ENCODE data around the gene NRSN2. TPM values are rescaled to one million over a fixed set of nuclear protein-coding genes. Genes with fewer than 3 reads are reported as not detected.
"Not testable (repeated sequence)": the region's sequence is repeated elsewhere in the genome, so short reads cannot be mapped to it uniquely, and the experiment has no call there.

Gene NRSN2
- total RNA-seq, 1 experiment from 2014 or later: 111 TPM

DNA sequence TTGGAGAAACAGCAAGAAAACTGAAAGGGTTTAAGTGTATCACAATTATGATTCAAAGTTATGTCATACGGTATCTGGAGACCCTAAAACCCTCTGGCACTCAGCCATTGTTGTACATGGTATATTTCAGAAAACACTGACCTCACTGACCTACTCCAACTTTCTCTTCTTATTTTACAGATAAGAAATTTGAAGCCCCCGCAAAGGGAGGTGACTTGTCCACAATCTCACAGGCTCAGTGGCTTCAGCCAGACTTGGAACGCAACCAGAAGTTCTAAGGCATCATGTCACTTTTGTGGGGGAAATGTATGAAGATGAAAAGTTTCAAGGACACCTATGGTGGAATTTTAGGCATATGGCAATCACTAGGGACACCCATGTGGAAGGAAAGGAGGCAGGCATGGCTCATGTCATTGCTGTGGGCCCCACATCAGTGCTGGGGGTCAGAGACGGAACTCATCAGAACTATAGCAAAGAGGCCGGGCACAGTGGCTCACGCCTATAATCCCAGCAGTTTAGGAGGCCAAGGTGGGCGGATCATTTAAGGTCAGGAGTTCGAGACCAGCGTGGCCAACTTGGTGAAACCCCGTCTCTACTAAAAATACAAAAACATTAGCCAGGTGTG, 28.5 kb downstream of the NRSN2 start:
- DNase-seq (ENCODE audit: low read depth): no peak

DNA sequence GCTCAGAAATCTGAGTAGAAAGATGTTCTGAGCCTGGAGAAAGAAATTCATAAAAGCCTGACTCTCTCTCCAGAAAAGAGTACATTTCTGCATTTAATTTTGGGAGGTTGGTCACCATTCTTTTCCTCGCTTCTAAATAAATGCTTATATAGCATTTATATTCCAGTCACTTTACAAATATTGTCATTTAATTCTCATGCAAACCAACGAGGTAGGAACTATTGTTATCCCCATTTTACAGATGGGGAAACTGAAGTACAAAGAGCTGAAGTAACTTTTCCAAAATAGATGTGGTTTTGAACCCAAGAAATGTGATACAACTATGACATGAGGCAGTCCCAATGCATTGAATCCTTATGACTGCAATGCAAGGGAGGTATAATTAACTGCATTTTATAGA, 29.2 kb downstream of the NRSN2 start:
- no peak for DNase-seq (ENCODE audit: low read depth)

DNA sequence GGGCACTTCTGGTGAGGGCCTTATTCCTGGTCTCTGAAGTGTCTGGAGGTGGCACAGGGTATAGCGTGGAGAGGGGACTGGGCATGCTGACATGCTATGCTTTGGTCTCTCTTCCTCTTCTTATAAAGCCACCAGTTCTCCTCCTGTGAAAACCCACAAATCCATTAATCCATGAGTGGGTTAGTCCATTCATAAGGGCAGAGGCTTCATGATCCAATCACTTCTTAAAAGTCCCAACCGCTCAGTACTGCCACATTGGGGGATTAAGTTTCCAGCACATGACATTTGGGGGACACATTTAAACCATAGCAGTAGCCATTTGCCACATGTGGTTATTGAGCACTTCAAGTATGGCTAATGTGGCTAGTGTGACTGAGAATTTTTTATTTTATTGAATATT, 29.8 kb downstream of the NRSN2 start:
- DNase-seq (ENCODE audit: low read depth): no peak

DNA sequence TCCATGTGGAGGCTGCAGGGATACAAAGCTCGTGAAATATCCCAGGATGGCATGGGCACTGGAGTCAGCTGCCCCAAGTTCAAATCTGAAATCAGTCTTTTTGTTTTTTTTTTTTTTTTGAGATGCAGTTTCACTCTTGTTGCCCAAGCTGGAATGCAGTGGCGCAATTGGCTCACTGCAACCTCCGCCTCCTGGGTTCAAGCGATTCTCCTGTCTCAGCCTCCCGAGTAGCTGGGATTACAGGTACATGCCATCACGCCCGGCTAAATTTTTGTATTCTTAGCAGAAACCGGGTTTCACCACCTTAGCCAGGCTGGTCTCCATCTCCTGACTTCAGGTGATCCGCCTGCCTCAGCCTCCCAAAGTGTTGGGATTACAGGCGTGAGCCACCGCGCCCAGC, 30.7 kb downstream of the NRSN2 start:
- DNase-seq (ENCODE audit: low read depth): not testable (repeated sequence)

DNA sequence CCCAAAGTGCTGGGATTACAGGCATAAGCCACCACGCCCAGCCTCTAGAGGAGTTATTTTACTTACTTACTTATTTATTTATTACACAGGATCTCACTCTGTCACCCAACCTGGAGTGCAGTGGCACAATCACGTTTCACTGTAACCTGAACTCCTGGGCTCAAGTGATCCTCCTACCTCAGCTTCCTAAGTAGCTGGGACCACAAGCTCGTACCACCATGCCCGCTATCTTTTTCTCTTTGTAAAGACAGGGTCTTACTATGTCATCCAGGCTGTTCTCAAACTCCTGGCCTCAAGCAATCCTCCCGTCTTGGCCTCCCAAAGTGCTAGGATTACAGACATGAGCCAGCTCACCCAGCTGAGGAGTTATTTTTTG, 32.0 kb downstream of the NRSN2 start:
- no peak for DNase-seq (ENCODE audit: low read depth)

DNA sequence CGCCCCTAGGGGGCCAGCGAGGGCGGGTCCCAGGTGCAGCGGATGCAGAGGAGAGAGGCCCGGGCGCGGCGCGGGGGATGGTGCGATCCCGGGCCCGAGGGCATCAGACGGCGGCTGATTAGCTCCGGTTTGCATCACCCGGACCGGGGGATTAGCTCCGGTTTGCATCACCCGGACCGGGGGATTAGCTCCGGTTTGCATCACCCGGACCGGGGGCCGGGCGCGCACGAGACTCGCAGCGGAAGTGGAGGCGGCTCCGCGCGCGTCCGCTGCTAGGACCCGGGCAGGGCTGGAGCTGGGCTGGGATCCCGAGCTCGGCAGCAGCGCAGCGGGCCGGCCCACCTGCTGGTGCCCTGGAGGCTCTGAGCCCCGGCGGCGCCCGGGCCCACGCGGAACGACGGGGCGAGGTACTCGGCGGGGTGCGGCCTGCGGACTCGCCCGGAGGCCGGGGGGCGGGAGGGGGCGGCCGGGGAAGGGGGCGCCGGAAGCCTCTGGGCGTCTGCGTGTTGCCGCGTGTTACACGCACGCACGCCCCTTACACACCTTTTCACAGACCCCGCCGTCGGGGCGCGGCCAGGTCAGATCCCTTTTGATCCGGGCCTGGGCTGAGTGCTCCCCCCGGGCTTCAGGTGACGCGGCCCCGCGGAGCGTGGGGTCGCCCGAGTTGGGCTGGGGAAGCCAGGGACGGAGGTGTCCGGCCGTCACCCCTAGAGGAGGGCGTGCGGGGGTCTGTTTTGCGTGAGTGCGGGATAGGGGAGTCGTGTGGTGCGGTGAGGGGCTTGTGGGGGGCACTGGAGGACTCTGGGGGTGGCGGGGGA, 34.1 kb downstream of the NRSN2 start:
- peak; percentile 74 for DNase-seq (ENCODE audit: low read depth)

DNA sequence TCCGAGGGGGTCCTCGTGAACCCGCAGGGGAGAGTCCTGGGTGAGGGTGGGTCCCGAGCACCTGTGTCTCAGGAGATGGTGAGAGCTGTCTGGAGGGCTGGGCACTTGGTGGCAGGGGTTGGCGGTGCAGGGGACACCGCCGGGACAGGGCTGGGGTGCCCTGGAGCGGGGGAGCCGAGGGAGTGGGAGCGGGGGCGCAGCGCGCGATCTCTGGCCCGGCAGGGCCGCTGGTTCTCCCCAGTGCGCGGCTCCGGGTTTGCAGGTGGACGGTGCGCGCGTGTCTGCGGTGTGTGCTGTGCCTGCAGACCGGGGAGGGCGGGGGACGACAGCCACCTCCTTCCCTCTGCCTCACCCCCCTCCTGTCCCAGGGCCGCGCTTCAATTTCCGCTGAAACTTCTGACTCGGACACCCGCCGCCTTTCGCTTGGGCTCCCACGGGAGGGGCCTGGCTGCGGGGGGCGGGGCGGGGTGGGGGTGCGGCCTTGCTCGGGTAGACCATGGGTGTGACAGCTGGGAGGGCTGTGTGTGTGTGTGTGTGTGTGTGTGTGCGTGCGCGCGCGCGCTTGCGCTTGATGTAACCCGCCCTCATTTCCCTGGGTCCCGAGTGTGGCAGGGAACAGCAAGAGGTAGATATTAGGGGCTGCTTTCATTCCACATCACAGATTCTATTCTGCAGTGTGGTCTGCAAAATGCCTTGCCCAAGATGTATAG, 34.8 kb downstream of the NRSN2 start:
- DNase-seq (ENCODE audit: low read depth): peak; percentile 91

DNA sequence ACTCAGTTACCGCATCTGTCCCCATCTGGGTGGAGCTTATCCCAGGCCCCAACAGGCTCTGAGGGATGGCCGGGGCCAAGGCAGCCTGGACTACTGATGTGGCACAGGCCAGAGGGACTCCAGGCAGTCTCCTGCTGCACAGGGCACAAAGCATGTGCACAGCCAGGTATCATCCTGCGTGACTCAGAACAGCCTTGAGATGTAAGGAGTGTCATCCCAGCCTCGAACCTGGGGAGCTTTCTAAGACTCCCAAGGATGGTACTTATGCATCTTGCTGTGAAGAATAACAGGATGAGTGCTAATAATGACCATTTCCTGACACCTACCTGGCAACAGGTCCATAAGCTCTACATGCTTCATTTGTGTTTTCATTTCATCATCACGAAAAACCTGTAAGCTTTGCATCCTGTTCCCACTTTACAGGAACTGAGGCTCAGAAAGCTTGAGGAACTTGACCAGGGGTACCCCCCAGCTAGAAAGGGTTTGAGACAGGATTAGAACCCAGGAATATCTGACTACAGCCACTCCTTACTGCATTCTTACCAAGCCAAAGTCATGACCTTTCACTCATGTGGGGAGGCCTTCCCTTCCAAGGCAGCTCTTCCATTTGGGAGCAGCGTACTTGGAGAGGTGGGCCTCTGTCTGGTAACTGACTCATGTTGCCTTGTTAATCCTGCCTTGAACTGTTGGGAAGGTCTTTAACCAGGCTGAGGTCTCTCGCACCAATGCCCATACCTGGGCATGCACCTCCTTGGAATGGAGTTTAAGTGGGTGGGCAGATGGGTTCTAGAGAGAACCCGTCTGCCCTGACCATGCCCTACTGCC, 35.6 kb downstream of the NRSN2 start:
- DNase-seq (ENCODE audit: low read depth): no peak

DNA sequence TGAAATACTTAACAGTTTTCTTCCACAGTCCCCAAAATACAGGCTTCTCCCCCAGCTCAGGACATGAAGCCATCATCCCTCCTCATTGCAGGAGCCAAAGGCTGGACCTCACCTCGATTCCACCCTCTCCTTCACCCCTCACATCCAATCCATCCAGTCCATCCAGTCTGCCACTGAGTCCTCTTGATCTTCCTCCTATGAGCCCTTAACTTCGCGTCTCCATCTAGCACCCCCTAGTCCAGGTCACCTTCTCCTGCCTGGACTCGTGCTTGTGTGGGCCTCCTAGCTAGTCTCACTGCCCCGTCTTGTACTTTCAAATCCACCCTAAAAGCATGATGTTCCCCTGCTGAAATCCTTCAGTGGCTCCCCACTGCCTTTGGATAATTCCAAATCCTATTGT, 37.0 kb downstream of the NRSN2 start:
- DNase-seq (ENCODE audit: low read depth): no peak

DNA sequence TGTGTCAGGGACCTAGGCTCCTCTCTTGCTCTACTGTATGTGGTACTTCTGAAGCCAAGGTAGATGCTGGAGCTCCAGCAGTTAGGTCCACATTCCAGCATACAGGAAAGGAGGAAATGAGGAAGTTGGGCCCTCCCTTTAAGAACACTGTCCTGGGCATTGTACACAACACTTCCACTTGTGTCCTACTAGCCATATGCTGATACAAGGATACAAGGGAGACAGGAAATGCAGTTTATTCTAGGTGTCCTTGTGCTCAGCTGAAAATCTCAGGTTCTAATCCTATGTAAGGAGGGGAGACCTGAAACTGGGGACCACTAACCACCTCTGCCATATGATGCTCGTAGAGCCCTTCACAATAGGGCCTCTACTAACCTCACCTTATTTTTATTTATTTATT, 37.8 kb downstream of the NRSN2 start:
- no peak for DNase-seq (ENCODE audit: low read depth)

DNA sequence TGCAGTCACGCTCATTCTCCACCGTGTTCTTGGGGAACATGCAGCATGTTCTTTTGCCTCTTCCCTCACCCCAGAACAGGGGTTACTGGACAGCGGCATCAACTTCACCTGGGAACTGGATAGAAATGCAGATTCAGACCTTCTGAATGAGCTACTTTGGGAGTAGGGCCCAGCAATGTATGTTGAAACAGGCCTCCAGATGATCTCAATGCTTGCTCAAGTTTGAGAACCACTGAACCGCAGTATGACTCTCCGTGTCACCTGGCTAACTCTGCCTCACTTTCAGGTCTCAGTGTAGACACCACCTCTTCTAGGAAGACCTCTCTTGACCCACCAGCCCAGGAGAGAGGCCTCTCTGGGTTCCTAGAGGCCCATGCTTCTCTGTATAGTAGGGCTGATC, 38.5 kb downstream of the NRSN2 start:
- no peak for DNase-seq (ENCODE audit: low read depth)

DNA sequence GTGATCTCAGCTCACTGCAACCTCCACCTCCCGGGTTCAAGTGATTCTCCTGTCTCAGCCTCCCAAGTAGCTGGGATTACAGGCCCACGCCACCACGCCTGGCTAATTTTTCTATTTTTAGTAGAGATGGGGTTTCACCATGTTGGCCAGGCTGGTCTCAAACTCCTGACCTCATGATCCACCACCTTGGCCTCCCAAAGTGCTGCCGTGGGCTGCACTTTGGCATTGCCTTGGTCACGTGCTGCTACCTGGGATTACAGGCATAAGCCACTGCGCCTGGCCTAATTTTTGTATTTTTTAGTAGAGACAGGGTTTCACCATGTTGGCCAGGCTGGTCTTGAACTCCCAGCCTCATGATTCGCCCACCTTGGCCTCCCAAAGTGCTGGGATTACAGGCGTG, 39.7 kb downstream of the NRSN2 start:
- DNase-seq (ENCODE audit: low read depth): not testable (repeated sequence)

DNA sequence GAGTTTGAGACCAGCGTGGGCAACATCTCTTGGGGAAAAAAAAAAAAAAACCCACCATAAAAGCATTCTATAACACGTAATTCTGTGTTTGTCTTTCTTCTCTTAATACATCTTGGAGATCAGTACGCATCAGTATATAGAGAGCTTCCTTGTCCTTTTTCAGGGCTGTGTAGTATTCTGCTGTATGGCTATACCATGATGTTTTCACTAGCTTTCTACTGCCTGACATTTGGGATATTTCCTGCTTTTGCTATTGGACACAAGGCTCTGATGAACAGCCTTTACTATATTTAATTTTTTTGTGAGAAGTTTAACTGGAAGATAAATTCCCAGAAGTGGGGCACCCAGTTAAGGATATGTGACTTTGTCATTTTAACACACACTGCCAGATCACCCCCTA, 40.6 kb downstream of the NRSN2 start:
- no peak for DNase-seq (ENCODE audit: low read depth)

DNA sequence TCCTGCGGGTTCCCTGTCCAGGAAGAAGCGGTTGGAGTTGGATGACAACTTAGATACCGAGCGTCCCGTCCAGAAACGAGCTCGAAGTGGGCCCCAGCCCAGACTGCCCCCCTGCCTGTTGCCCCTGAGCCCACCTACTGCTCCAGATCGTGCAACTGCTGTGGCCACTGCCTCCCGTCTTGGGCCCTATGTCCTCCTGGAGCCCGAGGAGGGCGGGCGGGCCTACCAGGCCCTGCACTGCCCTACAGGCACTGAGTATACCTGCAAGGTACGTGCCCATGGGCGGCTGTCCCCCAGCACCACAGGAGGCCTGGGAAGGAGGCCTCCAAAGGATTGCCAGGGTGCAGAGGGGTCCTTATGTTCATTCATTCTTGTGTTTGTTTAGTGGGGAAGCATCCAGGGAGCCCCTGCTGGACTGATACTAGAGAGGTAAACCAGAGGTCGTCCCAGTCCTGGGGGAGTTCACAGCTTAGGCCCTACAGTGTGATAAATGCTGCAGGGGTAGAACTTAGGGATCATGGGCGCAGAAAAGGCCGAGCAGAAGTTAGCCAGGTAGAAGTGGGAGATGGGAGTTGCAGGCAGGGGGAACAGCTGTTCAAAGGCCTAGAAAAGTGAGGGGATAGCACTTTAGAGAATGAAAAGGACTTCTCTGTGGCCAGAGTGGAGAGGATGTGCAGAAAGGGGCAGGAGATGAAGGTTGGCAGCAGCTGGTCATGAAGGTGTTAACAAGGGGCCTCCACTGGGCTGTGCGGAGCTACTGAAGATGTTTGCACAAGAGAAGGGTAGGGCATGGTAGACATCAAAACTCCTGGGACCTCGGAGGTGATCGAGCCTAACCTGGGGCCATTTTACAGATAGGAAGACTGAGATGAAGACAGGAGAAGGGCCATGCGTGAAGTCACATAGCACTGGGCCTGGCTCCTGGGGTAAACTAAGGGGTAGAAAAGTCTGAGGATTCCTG, 41.4 kb downstream of the NRSN2 start:
- no peak for DNase-seq (ENCODE audit: low read depth)

DNA sequence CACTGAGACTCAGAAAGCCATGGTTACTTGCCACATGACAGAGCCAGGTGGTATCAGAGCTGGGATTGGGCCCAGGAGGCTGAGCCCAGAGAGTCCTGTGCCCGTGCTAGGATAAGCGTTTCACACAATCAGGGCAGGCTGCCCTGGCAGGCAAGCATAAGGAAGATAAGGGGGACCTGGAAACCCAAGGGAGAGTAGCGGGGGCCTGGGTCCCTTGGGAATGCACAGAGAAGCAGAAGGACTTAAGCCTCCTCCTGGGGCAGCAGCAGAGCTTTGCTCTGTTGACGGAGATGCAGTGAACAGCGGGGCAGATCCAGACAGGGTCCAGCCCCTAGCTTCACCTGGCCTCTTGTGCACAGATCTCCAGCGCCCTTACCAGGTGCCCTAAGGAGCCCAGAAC, 42.3 kb downstream of the NRSN2 start:
- no peak for DNase-seq (ENCODE audit: low read depth)

DNA sequence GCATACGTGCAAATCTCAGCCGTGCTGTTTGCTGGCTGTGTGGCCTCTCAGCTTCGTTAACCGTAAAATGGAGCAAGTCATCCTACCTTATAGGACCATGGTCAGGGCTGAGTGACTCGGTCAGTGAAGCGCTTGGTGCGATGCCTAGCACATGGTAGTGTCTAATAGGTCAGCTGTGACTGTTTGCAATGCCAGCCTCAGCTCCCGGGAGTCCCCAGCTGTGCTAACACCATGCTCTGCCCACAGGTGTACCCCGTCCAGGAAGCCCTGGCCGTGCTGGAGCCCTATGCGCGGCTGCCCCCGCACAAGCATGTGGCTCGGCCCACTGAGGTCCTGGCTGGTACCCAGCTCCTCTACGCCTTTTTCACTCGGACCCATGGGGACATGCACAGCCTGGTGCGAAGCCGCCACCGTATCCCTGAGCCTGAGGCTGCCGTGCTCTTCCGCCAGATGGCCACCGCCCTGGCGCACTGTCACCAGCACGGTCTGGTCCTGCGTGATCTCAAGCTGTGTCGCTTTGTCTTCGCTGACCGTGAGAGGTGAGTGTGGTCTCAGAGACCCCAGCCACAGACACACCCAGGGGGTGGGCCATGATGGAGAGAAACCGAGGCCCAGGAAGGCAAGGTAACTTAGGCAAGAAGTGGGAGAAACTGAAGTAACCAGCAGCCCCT, 44.3 kb downstream of the NRSN2 start:
- DNase-seq (ENCODE audit: low read depth): no peak

DNA sequence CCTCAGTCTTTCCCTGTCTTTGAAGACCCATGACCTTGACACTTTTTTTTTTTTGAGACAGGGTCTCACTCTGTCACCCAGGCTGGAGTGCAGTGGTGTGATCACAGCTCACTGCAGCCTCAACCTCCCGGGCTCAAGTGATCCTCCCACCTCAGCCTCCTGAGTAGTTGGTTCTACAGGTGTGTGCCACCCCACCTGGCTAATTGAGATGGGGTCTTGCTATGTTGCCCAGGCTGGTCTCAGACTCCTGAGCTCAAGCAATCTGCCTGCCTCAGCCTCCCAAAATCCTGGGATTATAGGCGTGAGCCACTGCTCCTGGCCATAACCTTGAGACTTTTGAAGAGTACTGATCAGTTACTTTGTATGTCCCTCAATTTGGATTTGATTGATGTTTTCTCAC, 46.4 kb downstream of the NRSN2 start:
- not testable (repeated sequence) for DNase-seq (ENCODE audit: low read depth)

DNA sequence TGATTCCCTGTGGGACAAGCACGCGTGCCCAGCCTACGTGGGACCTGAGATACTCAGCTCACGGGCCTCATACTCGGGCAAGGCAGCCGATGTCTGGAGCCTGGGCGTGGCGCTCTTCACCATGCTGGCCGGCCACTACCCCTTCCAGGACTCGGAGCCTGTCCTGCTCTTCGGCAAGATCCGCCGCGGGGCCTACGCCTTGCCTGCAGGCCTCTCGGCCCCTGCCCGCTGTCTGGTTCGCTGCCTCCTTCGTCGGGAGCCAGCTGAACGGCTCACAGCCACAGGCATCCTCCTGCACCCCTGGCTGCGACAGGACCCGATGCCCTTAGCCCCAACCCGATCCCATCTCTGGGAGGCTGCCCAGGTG, 49.3 kb downstream of the NRSN2 start:
- DNase-seq (ENCODE audit: low read depth): no peak

DNA sequence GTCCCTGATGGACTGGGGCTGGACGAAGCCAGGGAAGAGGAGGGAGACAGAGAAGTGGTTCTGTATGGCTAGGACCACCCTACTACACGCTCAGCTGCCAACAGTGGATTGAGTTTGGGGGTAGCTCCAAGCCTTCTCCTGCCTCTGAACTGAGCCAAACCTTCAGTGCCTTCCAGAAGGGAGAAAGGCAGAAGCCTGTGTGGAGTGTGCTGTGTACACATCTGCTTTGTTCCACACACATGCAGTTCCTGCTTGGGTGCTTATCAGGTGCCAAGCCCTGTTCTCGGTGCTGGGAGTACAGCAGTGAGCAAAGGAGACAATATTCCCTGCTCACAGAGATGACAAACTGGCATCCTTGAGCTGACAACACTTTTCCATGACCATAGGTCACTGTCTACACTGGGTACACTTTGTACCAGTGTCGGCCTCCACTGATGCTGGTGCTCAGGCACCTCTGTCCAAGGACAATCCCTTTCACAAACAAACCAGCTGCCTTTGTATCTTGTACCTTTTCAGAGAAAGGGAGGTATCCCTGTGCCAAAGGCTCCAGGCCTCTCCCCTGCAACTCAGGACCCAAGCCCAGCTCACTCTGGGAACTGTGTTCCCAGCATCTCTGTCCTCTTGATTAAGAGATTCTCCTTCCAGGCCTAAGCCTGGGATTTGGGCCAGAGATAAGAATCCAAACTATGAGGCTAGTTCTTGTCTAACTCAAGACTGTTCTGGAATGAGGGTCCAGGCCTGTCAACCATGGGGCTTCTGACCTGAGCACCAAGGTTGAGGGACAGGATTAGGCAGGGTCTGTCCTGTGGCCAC, 49.9 kb downstream of the NRSN2 start:
- DNase-seq (ENCODE audit: low read depth): no peak
